Thyroid gland (tissue), 4 donors: Measurements from ENCODE around the gene TAB2.

ENCODE experiments used
- CTCF ChIP-seq, 6 experiments: fragments of 200-600 bp in 3 of 6; fragments of 450-650 bp in 3 of 6; sonication (generic) in 3 of 6; IDR thresholded peaks; one replicate each; pipeline ENCODE4 v1.5.1; 2016 to 2019; ENCODE audit warnings: antibody characterized with exemption in 6 of 6, mild to moderate bottlenecking in 2 of 6, inconsistent platforms in 1 of 6, moderate library complexity in 1 of 6
- POLR2A ChIP-seq, 2 donors: fragments of 450-650 bp; IDR thresholded peaks; one replicate each; pipeline ENCODE4 v1.6.1; 2017; ENCODE audit warnings: antibody characterized with exemption in 2 of 2, mild to moderate bottlenecking in 2 of 2, moderate library complexity in 1 of 2

GRCh38 chr6:149403534-149403933 lies 86.0 kb downstream of the TAB2 start:
- no peak for TF ChIP-seq POLR2A (IDR thresholded peaks at IDR 0.05)
- TF ChIP-seq CTCF (IDR thresholded peaks at IDR 0.05), result no peak
